ENCODE results near the gene PCP2.

PCP2 gene

DNA sequence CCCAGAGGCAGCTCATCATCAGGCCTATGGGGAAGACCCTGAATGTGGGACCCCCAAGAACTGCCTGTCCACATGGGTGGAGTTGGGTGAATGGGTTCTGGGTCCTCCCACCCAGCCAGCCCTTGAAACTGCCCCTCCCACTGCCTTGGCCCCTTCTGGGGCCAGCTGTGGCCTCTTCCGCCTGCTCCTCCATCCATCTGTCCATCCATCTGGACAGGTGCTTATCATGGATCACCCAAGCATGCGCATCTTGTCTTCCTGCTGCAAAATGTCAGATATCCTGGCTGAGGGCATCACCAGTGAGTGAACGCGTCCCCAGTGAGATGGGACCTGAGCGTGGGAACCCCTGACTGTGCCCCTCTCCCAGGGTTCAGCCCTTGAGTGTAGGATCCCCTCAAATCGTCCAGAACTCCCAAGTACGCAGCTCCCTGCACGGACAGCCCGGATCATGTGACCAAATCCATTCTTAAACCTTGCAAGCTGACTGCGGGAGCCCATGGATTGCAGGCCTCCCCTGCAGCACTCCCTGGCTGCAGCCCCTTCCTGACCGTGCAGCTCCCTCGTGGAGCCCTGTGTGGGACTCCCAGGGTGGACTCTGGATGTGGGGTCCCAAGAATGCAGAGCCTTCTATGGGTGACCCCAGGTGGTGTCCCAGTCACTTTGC is 5.4 kb upstream of the PCP2 start:
- DNase-seq: no peak

DNA sequence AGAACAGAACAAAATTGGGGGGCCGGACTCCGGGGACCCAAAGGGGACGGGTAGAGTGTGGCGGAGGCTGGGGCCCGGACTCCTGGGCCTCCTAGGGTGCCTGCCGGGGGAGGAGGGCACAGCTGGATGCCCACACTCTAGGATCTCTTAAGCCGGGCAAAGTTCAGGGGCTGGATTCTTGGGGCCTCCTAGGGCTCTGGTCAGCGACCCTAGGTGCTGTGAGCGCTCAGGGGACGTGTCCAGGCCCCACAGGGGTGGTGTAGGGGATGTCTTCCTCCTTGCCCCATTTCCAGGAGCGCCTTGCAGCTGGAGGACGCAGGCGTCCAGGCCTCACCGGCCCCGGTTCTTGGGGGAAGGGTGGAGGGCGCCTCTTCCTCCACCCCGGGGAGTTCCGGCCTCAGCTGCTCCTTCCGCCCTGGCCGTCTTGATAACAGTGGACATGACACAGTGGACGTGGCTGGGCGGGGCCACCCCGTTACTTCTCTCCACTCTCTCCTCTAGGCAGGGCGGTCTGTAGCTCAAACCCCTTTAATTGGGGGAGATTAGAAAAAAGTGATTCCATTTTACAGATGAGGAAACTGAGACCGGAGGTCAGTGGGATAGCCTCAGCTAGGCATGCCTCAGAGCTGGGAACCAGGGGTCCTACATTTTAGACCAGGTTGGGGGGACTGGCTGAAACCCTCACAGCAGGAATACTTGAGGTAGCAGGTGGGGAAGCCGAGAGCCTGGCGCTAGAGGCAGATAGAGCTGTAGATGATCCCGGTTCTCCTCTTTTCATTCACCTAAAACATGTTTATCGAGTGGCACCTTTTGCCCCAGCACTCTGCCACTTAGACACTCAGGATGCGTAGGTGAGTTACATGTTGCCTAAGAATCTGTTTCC is 4.1 kb upstream of the PCP2 start:
- no peak for DNase-seq

DNA sequence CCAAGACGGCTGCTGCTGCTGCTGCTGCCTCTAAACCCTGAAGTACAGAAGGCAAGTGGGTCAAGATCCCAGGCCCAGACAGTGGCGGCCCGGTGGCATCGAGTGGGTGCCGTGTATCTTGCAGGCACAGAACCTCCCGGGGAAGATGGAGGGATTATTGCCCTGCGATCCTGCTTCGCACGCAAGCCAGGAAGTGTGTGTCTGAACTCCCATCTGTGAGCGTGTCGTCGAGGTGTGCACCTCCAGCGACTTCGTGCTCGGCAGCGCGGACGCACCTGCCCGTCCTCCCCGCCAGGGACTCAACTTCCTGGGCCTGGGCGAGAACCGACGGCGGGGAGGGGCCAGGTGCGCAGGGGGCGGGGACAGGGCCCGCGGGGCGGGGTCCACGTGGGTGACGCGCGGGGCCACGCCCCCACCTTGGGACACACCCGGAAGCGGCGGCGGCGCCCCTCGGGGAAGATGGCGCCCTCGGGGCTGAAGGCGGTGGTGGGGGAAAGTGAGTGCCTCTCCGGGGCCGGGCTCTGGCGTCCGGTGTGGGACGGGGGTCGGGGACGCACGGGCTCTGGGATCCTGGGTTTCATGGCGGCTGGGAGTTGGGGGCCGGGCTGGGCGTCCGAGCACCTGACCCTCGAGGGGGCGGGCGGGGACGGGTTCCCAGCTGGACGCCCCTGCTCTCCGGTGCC is 3.3 kb upstream of the PCP2 start, which contains the start of gene STXBP2:
Gene STXBP2 (plus strand): TSS at position 420 of the 683 bp plus-strand sequence. CDS start 40 bp downstream, at position 460.
- DNase-seq: no peak

DNA sequence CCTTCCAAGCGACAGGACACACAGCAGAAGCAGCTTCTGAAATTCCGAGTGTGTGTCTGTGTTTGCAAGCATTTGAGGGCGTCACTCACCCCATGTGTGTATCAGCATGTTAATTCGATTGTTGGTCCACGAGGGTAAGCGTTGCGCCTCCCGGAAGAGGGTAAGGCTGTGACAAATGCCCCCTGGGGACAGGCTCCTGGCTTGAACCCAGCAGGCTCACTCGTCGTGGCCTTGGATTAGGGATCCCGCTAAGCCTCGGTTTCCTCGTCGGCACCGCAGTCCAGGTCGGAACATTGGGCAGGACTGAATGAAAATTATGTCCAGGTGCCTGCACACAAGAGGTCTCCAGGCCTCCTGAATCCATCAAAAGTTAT is 2.8 kb upstream of the PCP2 start:
- DNase-seq: no peak

DNA sequence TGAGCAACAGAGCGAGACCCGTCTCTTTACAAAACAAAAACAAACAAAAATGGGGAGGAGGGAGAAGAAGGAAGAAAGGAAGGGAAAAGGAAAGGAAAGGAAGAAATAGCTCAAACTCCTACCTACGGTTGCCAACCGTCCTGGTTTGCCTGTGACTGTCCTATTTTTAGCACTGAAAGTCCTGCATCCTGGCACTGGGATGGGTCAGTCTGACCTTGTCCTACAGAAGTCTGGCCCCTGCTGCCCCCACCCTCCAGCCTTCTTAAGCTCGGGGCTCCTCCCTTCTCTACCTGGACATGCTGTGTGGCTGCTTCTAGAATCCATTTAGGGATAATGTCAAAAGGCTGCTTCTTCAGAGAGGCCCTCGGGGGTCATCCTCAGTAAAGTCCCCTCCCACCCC is 2.2 kb upstream of the PCP2 start:
- DNase-seq: no peak

- DNase-seq: no peak
Observed at GRCh38 chr19:7632340-7633203, 947 bp downstream of the PCP2 start.

- no peak for DNase-seq
Observed at GRCh38 chr19:7631577-7631976, 1.9 kb downstream of the PCP2 start.

DNA sequence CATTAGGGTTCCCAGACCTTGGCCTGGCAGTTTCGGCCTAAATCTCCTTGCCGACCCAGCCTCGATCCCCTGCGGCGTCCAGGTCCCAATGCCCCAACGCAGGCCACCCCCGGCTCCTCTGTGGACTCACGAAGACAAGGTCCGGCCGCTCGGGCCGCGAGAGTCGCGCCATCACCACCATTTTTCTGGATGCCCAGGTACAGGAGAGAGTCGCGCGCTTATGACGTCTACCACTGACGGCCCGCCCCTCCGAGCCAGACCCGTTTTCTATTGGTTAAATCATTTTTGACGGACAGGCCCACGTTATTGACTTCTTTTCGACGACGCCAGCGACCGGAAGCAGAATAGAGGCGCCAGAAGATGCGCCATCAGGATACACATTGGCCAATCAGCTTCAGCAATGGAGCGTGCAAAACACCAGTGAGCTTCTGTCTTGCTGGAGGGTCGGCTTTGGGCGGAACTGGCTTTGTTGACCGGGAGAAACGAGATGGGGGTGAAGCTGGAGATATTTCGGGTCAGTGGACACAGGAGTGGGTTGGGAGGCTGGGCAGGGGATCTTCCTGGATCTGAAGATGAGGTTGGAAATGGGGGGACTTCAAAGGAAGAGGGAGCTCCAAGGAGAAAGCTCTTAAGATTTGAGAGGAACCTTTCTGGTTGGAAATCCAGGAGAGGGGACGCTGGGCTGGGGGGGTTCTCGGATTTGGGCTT is 4.0 kb downstream of the PCP2 start, which contains the start of the genes PET100 and XAB2:
Gene PET100 (plus strand): TSS at position 447 of the 708 bp plus-strand sequence. CDS start 41 bp downstream, at position 488.
Gene XAB2 (minus strand): TSS at position 199 of the 708 bp plus-strand sequence. CDS start 18 bp downstream, at position 181.
- peak; percentile 99 for DNase-seq

DNA sequence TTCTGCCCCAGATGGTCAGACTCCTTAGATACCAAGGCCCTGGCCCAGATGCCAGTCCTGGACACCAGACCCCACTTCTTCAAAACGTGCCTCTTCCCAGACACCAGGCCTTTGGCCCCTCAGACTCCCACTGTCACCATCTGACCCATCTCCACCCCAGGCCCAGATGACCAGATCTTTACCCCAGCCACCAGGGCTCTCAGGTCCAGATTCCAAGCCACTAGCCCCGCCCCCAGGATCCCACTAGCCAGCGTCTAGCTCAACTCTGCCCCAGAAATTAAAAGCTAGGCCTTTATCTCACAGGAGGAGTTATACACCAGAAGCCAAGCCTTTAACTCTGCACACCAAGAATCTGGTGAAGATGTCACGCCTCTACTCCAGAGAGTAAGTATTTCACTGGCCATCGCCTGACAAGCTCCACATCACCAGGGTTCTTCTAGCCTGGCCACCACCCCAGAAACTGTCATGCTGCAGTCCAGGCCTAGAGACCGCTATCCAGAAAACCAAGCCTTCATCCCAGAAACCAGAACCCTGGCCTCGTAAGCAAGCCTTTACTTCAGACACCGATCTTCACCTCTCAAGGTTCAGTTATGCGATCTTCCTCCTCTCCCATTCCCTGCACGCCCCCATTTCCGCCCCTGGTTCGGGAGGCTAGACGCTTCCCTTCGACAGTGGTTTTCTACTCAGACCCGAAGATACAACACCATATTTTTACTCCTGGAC is 4.8 kb downstream of the PCP2 start:
- no peak for DNase-seq

DNA sequence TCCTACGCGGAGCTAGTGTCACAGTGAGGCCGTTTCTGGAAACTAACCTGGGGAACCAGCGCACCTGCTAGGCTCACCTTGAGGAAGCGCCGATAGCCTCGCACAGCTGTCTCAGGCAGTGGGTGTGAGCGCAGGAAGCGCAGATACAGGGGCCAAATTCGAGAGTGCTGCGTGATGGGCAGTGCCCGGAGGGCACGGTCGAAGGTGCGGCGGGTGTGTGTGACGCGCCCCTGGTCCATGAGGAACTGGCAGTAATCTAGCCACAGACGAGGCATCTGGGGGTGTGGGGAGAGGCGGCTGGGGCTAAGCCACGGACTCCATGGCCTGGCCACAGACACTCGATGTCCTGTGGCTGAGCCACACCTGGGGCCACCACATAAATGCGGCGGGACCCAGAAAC is 6.4 kb downstream of the PCP2 start:
- DNase-seq: no peak

GRCh38 chr19:7625763-7626372 is 7.7 kb downstream of the PCP2 start:
- no peak for DNase-seq

DNA sequence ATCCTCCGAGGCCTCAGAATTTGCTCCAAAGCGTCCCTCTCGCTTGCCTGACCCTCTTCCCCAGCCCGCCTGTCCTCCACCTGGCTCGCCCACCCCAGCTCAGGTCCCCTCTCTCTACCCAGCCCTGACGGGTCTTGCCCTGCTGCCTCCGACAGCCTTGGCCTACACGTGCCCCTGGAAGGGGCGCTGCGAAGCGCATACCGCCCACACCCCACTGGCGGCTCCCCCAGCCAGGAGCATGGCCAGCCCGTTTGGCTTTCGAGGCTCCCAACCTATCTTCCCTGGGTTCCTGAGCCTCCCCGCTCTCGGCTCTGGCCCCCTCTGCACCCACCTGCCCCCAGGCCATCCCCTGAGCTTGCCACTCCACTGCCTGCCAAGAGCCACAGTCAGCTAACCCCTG is 8.7 kb downstream of the PCP2 start:
- DNase-seq: no peak

DNA sequence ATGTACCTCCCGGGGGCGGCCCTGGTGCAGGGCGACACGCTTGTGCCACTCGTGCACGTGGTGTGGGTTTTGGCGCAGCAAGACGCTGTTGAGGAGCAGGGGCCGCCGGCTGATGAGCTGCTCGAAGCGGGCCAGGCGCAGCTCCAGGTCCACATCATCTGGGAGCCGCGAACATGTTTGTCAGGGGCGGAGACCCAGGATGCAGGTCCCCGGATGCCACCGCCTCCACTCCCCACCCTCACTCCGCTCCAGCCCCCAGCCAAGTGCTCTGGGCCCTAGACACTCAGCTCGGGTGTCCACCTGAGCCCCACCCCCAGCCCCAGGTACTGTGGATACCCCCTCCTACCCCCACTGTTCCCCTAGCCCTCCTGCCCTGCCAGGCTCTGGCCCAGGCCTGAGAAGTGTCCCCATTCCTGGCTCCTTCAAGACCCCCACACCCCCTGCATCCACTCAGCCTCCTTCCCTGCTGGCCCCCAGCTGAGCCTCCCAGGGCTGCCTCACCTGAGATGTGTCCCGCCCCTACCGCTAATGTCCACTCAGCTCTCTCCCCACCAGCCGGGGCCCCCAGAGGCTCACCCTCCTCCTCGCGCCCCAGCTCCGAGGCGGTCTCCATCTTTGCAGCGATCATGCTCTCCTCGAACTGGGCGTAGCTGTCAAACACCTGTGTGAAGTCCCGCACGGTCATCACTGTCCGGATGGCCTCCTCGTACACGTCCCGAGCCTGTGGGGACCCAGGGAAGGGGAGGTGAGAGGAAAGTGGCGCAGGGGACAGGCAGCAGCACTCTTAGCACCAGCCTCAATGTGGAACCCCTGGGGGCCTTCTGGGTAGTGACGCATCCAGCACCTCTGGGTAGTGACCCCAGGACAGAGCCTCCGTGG is 9.6 kb downstream of the PCP2 start:
- DNase-seq: no peak

DNA sequence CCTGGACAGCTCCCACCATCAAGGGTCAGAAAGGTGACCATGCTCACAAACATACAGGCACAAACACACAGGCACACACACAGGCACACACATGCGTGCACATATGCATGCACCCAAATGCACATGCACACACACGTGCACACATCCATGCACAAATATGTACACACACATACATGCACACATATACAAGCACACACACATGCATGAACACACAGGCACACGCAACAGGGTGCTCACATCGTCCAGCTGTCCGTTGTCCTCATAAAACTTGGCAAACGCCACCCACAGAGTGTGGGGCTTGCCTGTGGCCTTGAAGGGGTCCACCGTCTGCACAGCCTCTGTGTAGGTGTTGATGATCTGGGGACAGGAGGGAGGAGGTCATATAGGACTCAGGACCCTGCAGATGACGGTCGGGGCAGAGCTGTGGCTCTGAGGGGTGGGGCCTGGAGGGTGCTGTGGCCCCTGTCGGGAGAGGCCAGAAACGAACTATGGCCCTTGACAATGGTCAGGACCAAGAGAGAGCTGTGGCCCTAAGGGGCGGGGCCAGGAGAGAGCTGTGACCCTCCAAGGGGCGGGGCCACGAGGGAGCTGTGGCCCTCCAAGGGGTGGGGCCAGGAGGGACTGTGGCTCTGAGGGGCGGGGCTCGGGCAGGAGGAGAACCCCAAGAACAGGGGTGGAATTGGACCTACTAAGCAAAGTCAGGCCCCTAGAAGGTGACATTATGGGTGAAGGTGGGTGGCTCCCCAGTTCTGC is 10.4 kb downstream of the PCP2 start:
- DNase-seq: no peak

DNA sequence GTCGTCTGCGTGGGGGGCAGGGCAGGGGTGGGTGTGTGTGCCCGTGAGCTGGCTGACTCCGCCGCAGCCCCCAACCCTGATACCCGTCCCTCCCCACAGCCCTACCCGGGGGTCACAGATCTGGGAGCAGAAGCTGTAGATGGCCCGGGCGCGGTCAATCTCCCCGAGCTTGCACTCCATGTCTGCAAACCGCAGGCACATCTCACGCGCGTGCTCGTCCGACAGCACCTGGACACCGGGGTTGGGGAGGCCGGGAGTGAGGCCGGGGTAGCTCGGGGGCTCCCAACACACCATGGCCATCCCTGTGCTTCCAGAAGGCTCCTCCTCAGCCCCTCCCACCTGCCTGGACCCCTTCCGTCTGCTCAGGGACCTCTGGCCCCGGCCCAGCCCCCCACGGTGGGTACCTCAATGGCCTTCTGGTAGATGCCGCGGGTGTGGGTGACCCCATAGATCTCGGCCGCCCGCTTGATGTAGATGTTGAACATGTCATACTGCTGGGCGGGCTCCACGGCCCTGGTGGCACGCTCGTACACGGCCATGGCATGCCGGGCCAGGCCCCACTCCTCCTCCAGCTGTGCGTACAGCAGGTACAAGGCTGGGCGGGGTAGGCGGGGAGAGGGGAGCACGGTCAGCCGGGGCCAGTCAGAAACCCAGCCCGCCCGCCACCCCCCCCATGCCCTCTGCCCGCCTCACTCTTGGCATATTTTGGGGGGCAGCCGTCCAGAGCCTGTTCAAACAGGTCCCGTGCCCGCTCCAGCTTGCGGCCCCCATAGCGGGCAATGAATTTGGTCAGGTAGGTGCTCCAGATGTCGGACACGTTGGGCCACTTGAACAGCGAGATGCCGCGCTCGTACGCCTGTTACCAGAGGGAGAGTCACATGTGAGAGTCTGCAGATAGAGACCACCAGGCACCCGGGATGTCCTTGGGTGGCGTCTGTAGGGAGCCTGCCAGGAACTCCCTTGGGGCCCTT is 12.8 kb downstream of the PCP2 start:
- no peak for DNase-seq

DNA sequence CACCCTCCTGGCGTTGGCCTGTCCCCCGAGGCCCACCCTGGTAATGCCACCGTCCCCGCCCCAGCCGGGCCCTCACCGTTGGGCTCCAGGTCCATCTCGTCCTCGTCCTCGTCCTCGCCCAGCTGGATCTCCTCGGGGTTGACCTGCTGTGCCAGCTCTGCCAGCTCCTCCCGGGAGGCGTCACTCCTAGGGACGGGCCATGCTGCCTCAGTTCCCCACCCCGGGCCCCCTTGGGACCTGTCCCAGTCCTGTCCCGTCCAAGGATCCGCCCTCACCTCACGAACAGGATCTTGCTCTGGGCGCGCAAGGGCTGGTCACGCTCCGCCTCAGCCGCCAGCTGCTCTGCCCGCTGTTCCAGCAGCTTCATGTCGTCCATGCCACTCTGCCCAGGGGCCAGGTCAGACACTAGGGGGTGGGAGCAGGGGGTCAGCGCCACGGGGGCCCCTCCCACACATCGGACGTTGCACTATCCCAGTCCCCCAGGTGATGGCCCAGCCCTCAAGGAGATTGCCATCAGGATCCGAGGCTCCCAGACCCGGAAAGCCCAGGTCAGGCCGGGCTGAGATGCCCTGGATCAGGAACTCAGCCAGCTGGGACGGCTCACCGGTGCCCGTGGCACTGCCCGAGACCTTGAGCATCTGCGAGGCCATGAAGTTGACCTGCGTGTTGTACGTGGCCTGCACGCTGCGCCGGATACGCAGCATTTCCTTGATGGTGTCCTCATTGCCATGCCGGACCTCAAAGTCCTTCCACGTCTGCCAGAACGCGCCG is 13.7 kb downstream of the PCP2 start:
- no peak for DNase-seq

Data from fibroblast of skin of right biceps (primary cell).